ENCODE measurements around the gene BCL2L15.
A peak's percentile ranks its signal among the peaks of the same experiment; 100 is the strongest.

The BCL2L15 gene

DNA sequence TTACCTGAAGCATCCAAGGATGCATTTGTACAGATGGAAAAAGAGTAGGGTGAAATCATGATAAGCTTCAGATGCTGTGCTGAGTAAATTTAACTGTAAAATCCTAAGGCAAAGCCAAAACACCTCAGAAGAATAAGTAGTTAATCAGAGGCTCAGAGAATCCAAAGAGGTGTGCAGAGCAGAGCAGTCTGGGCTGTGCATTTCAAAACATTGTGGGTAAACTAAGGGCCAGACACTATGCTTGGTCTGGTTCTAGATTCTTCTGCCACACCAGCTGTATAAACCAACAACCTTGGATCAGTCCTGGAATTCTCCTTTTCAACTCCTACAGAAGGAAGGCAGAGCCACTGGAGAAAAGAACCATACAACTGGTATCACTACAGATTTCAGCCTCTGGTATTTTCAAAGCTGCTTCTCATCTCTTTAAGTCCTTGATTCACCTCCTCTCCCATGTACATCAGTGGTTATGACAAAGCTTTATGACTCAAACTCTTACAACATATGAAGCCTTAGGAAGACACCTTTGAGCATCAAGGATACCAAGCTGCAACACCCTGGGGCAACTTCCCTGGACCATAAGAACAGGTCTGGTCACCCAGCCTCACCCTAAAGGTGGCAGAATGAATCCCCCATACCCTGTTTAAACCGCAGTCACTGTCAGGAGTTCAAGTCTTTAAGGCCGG is 30.2 kb upstream of the BCL2L15 start:
- DNase-seq (no peak), ATAC-seq (peak; percentile 61)
- H3K27me3 Mint-ChIP-seq, result no peaks in the 10 kb centered on the region
- no peak overlapping the region for H3K27ac Mint-ChIP-seq
- H3K4me1 Mint-ChIP-seq, result peaks cover 8% of the 10 kb centered on the region
- H3K4me3 Mint-ChIP-seq, result no peak overlapping the region
- no peaks in the 10 kb centered on the region for H3K9me3 Mint-ChIP-seq

DNA sequence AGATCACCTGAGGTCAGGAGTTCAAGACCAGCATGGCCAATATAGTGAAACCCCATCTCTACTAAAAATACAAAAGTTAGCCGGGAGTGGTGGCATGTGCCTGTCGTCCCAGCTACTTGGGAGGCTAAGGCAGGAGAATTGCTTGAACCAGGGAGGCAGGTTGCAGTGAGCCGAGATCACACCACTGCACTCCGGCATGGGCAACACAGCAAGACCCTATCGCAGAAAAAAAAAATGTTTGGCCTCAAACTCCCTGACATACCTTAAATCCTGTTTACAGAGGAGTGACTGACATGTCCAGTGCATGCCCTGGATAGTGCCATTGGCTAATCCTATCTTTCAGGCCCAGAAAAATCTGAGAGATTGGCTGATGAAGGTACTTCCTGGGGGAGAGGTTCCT is 29.6 kb upstream of the BCL2L15 start:
- no peak overlapping the region for H3K4me3 Mint-ChIP-seq
- H3K27ac Mint-ChIP-seq, result no peak overlapping the region
- peaks cover 9% of the 10 kb centered on the region for H3K4me1 Mint-ChIP-seq
- no peaks in the 10 kb centered on the region for H3K27me3 Mint-ChIP-seq
- ATAC-seq, result no peak
- no peaks in the 10 kb centered on the region for H3K9me3 Mint-ChIP-seq
- no peak for DNase-seq

DNA sequence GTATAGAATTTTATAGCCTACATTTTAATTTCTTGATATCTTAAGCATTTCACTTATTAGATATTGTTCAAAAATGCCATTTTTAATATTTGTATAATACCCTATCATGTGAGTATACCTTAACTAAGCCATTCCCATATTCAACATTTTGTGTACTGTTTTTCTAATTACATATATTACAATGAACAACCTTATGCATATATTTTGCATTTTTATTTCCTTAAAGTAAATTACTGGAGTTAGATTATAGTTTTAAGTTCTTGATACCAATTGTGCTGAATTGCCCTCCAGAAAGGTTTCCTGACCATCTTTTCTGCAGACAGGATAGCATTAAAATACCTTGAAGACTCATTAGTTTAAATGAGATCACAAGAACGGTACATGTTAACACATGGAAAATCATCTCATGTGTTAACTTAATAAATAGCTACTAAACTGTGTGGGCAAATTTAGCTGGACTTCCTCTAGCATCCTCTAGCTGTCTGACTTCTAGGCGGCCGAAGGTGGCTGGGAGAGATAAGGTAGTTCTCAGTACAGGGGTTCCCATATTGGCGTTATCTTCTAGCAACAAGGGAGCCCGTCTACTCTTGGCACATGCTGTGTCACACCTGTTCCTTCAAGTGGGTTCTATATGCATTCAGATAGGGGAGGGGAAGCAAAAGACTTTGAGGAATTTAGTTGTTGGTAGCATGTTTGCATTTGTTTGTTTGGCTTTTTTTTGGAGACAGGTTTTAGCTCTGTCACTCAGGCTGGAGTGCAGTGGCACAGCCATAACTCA is 26.7 kb upstream of the BCL2L15 start:
- ATAC-seq, result no peak
- Mint-ChIP-seq H3K4me1 (peaks cover 9% of the 10 kb centered on the region), H3K27me3 (no peaks in the 10 kb centered on the region), H3K27ac (no peak overlapping the region), H3K4me3 (no peak overlapping the region), H3K9me3 (no peaks in the 10 kb centered on the region)
- no peak for DNase-seq

DNA sequence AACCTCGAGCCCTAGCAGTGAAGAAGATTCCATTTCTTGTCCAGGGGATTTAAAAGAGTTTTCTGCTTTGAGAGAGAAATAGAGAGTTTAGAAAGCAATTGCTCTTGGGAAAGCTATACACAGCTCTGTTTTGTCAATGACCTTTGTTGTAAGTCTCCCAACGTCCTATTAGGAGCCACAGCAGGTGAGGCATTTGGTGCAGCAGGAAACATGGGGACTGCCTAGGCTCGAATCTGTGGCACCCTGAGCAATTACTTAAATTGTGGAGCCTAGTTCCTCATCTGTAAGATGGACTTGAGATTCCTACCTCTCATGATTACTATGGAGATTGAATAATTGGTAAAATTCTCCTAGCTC is 25.9 kb upstream of the BCL2L15 start:
- Mint-ChIP-seq H3K4me3 (no peak overlapping the region), H3K4me1 (peaks cover 16% of the 10 kb centered on the region), H3K27me3 (no peaks in the 10 kb centered on the region), H3K27ac (no peak overlapping the region), H3K9me3 (no peaks in the 10 kb centered on the region)
- ATAC-seq (no peak), DNase-seq (no peak)

DNA sequence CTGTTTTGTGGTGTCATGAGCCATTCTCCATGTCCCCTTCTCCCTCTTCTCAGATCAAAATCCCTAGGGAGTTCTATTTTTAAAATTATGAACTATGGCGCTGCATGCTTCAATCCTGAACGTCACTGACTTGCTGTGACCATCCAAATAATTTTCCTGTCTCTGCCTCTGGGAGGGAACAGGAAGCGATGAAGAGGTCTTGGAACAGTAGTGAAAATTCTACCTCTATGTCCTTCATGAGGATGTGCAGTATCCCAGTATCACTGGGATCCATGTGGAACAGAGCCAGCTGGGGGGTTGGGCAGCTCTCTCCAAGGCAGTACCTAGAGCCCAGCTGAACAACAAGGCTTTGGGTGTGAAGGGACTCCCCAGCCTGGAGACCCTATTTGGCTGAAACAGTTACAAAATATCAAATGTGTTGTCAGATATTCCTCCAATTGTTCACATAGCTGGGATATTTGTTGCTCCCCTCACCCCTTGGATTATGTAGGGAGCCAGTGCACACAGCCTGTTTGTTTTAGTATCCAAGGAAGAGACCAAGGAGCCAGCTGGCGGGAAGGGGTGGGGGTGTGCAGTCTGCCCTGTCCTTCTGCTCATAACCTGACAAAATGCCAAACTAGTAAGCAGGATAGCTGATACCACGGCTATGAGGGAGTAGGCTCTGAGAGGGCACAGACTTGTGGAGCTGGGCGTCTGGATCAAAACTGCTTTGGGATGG is 25.4 kb upstream of the BCL2L15 start:
- DNase-seq (no peak), ATAC-seq (no peak)
- H3K4me3 Mint-ChIP-seq, result no peak overlapping the region
- H3K27me3 Mint-ChIP-seq, result no peaks in the 10 kb centered on the region
- H3K4me1 Mint-ChIP-seq, result peaks cover 21% of the 10 kb centered on the region
- no peak overlapping the region for H3K27ac Mint-ChIP-seq
- H3K9me3 Mint-ChIP-seq, result no peaks in the 10 kb centered on the region

DNA sequence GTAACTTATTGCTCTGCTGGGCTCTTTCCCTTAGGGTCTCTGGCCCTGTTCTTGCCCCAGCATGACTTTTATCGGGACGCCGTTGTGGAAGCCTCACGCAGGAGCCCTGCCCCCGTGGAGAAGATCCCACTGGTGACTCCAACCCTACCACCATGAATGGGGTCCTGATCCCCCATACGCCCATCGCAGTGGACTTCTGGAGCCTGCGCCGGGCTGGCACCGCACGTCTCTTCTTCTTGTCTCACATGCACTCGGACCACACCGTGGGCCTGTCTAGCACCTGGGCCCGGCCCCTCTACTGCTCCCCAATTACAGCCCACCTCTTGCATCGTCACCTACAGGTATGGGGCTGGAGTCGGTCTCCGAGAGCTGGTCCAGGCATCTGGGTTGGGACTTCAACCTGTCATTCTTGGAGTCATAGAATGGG is 18.1 kb upstream of the BCL2L15 start:
- no peaks in the 10 kb centered on the region for H3K27me3 Mint-ChIP-seq
- H3K9me3 Mint-ChIP-seq, result no peaks in the 10 kb centered on the region
- DNase-seq (peak in 1 of 2 donors; percentile 50), ATAC-seq (peak; percentile 28)
- peak overlapping the region; percentile 98 to 99 for H3K27ac Mint-ChIP-seq
- H3K4me1 Mint-ChIP-seq, result peaks cover 63% of the 10 kb centered on the region
- peak overlapping the region; percentile 92 to 99 for H3K4me3 Mint-ChIP-seq

DNA sequence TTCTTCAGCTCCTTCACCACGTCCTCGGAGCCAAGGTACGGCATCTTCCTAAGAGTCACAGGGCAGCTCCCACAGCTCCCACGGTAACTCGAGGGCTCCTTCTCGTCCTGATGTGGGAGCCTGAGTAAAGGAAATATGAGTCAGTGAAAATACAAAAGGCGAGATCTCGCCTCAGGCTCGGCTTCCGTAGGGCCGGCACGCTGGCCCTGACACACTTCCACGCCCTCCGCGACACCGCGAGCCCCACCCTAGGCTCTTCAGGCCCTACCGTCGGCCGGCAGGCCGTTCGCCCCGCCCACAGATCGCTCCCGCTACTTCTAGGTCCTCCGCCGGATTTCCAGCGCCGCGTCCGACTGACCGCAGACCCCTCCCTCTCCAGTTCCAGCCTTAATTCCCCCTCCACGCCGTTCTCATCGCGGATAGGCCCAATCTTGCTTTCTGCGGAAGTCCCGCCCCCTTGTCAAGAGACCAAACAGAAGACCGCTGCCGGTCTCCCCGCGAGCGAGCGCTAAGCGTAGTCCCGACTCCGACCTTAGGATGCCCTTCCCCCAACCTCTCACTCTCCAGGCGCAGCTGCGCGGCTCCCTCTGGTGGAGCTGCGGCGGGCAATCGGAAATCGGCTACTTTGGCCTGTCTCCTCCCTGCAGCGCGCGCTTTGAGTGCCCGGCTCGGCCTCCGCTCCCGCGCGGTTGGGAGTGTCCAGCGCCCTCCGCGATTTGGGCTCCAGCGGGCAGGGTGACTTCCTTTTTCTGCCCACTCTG is 17.5 kb upstream of the BCL2L15 start, which contains the start of the genes AP4B1 and DCLRE1B:
TSS of gene AP4B1 (minus strand) at position 126 of the 761 bp plus-strand sequence. CDS start at position 44, 82 bp downstream.
TSS of gene DCLRE1B (plus strand) at position 653 of the 761 bp plus-strand sequence. CDS start 261 bp downstream, outside the sequence.
- ATAC-seq (peak; percentile 95), DNase-seq (peak; percentile 97 to 99)
- Mint-ChIP-seq H3K27me3 (no peaks in the 10 kb centered on the region), H3K4me1 (peaks cover 67% of the 10 kb centered on the region), H3K4me3 (peak within 1 kb of the TSS; percentile 92 to 99), H3K27ac (peak within 1 kb of the TSS; percentile 98 to 99), H3K9me3 (no peaks in the 10 kb centered on the region)

DNA sequence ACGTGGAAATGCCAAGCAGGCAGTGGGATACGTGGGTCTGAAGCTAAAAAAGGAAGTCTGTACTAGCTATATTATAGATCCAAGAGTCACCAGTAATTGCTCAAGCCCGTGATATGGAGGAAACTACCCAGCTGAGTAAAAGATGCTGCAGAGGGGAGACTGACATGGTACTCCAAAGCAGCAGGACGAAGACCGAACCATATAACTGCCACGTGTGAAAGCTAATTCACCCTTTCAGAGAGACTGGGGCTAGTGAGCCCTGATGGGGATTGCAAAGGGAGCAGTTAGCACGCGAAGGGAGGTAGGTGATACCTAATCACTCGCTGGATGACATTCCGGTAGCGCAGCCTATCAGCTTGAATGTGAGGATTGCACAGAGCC is 16.9 kb upstream of the BCL2L15 start:
- Mint-ChIP-seq H3K27me3 (no peaks in the 10 kb centered on the region), H3K9me3 (no peaks in the 10 kb centered on the region), H3K4me3 (peak overlapping the region; percentile 92 to 99), H3K27ac (peak overlapping the region; percentile 98 to 99), H3K4me1 (peaks cover 73% of the 10 kb centered on the region)
- ATAC-seq (peak; percentile 58), DNase-seq (no peak)

DNA sequence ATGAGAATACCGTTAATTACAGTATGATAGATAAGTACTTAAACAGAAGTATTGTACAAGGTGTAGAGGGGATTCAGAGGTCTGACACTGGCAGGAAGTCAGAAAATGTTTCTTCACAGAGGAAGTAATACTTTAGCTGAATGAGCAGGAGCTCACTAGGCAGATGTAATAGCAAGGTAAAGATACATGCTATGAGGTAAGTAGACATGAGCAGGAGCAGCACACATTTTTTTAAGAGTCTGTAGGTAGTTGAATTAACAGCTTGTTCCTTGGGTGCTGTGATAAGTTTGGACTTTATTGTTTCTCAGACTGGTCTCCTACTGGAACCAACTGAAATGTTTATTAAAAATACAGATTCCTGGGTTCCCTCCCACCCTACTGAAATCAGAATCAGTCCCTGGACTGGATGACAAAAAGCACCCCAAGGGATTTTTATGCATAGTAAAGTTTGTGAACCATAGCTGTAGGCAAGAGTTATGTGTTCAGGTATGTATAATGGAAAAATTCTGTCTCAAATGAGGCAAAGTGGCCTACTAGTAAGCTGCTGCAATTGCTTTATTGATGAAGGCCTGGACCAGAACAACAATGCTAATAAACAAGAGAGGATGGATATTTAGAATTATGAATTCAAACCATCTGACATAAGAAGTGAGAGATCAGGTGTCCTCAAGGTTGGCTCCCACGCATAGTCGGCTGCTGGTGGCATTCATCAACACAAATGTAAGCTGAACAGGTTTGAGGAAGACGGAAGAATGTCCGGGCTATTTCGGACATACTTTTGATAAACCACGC is 16.3 kb upstream of the BCL2L15 start:
- H3K27ac Mint-ChIP-seq, result peak overlapping the region; percentile 98 to 99
- no peaks in the 10 kb centered on the region for H3K9me3 Mint-ChIP-seq
- H3K27me3 Mint-ChIP-seq, result no peaks in the 10 kb centered on the region
- H3K4me3 Mint-ChIP-seq, result peak overlapping the region; percentile 92 to 99
- ATAC-seq, result no peak
- DNase-seq, result peak; percentile 6 to 14
- H3K4me1 Mint-ChIP-seq, result peaks cover 76% of the 10 kb centered on the region

DNA sequence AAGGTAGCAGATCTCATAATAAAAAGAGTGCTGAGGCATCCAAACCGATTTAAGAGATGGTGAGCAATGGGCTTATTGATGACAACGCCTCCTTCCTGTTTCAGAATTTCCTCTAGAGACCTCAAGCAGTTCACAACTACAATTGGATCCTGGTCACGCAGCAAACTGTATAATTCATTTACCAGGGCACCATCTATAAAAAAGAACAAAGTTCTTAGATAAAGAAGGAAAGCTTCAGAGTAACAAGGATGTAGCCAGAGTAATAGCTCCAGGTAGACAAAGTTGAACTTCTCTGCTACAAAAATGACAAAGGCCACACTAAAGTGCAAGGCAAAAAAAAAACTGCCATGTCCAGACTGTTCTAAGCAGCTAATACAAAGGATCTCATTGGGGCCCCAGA is 13.8 kb upstream of the BCL2L15 start:
- ATAC-seq (no peak), DNase-seq (no peak)
- Mint-ChIP-seq H3K9me3 (no peaks in the 10 kb centered on the region), H3K27ac (peak overlapping the region in 1 of 2 donors; percentile 43), H3K4me1 (peaks cover 57% of the 10 kb centered on the region), H3K27me3 (no peaks in the 10 kb centered on the region), H3K4me3 (no peak overlapping the region)

DNA sequence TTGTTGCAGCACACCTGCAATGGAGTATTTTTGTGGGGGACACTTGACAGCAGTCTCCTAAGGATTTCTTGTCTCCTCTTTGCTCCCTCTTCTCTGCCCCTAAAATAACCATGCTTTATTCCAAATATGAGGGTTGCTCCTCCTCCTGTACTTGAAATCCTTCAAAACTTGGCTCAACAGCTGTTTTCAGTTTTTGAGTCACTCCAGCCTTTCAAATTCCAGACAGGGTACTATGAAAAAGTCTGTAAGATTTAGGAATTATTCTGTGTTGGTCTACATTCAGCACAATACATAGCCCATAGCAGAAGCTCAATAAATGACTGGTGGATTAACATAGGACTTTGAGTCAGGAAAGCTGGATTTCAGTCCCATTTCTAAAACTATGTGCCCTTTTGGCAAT is 11.7 kb upstream of the BCL2L15 start:
- ATAC-seq (no peak), DNase-seq (no peak)
- Mint-ChIP-seq H3K27ac (no peak overlapping the region), H3K4me1 (peaks cover 56% of the 10 kb centered on the region), H3K9me3 (no peaks in the 10 kb centered on the region), H3K27me3 (no peaks in the 10 kb centered on the region), H3K4me3 (no peak overlapping the region)

DNA sequence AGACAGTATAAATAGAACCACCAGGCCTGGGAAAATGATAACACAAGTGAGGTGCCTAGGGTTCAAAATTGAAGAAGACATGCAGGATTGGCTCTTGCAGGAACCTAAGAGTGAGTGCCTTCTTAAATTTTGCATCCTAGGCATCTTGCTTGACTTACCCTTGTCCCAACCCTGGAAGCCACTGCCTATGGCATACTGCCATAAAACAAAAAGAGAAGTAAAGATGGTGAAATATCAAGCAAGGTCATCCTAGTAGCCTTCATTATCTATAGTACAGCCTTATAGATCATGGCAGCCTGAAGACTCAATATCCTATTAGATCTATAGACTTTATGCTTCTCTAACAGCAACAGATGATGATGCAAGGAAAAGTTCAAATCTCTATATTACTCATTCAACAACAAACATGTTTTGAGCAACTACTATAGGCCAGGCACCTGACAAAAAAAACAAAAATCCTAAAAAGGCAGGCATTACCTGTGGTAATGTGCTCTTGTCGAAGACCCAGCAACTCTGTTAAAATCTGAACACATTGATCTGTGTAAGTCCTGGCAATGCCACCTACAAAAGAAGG is 10.9 kb upstream of the BCL2L15 start:
- ATAC-seq (peak; percentile 67), DNase-seq (no peak)
- Mint-ChIP-seq H3K9me3 (no peaks in the 10 kb centered on the region), H3K4me1 (peaks cover 50% of the 10 kb centered on the region), H3K27me3 (no peaks in the 10 kb centered on the region), H3K4me3 (no peak overlapping the region), H3K27ac (peak overlapping the region; percentile 5 to 75)

DNA sequence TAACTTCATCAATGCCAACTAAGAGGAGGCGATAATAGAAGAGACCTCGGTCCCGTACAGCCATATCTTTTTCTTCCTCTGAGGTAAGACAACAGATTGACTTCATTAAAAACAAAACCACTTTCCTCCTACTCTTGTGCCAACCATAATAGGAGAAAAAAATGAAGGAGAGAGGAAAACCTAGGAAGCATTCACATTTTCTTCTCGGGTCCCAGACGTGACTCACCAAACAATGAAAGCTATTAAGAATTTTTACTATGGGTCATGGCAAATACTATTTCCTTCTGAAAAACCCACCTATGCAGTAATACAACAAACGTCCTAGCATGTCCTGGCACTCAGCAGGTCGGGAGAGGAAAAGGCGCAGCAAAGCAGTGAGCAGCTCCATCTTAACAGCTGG is 8.6 kb upstream of the BCL2L15 start:
- peaks cover 26% of the 10 kb centered on the region for H3K4me1 Mint-ChIP-seq
- H3K9me3 Mint-ChIP-seq, result no peaks in the 10 kb centered on the region
- H3K27me3 Mint-ChIP-seq, result no peaks in the 10 kb centered on the region
- peak overlapping the region in 1 of 2 donors; percentile 34 for H3K27ac Mint-ChIP-seq
- no peak for DNase-seq
- no peak for ATAC-seq
- H3K4me3 Mint-ChIP-seq, result no peak overlapping the region

DNA sequence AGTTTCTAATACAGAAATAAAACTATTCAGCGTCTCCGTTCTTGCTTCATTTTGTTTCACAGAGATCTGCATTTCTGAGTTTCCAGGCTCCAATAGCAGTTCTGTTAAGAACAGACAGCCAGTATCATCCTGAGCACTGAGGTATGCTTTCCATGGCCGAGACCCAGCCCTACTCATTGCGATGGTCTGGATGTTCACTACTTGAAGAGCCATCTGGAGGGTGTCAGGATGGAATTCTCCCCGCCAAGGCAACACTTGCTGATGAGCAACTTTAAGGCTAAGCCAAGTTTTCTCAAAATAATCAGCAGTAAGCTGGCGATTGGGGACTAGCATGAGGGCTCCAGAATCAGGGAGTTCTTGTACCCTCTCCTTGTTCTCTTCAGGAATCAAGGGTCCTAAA is 7.7 kb upstream of the BCL2L15 start:
- DNase-seq (no peak), ATAC-seq (no peak)
- Mint-ChIP-seq H3K27ac (no peak overlapping the region), H3K27me3 (no peaks in the 10 kb centered on the region), H3K9me3 (no peaks in the 10 kb centered on the region), H3K4me1 (peaks cover 24% of the 10 kb centered on the region), H3K4me3 (no peak overlapping the region)

All from stimulated activated naive CD8-positive, alpha-beta T cell treated with anti-CD3 and anti-CD28 coated beads, Interleukin-15, amount 100 ng/mL, for 72 hours (primary cell).